SU-DHL-6 (cell line): Measurements from ENCODE around the gene CAPN8.

Source experiments
- H2AFZ ChIP-seq: fragments of 200-600 bp; sonication (generic); 2 replicates; pipeline ENCODE4 v1.6.1; 2014; ENCODE audit warnings: low read depth, mild to moderate bottlenecking, moderate library complexity, mixed read lengths, antibody characterized with exemption, low read length; ENCODE audit not compliant: severe bottlenecking
- H3F3A ChIP-seq: fragments of 200-600 bp; shearing (Covaris generic); 2 replicates; pipeline ENCODE4 v1.6.0; 2016; ENCODE audit warnings: antibody characterized with exemption, mild to moderate bottlenecking; ENCODE audit not compliant: insufficient read depth
- H3K27ac ChIP-seq: fragments of 200-600 bp; sonication (generic); 2 replicates; pipeline ENCODE4 v1.5.1; 2016; ENCODE audit warnings: low read depth, mild to moderate bottlenecking, low read length, moderate library complexity, mixed read lengths
- H3K27me3 ChIP-seq: fragments of 200-600 bp; sonication (generic), shearing (Covaris generic); 2 replicates; pipeline ENCODE4 v1.6.0; 2014; ENCODE audit warnings: mild to moderate bottlenecking, low read length
- H3K36me3 ChIP-seq: fragments of 200-600 bp; sonication (generic); 2 replicates; pipeline ENCODE4 v1.6.1; 2014; ENCODE audit warnings: mild to moderate bottlenecking, low read length, mixed read lengths
- H3K4me2 ChIP-seq: fragments of 300-600, 200-600 bp; shearing (Covaris generic), sonication (generic); 2 replicates; pipeline ENCODE4 v1.6.0; 2014; ENCODE audit warnings: low read length, low read depth, mild to moderate bottlenecking; ENCODE audit not compliant: poor library complexity, severe bottlenecking
- H3K4me3 ChIP-seq: fragments of 200-600 bp; sonication (generic); 2 replicates; pipeline ENCODE4 v1.5.1; 2014; ENCODE audit warnings: antibody characterized with exemption, low read length, mild to moderate bottlenecking, mixed read lengths; ENCODE audit not compliant: insufficient read depth, poor library complexity, severe bottlenecking
- H3K79me2 ChIP-seq: fragments of 200-600 bp; sonication (generic); 2 replicates; pipeline ENCODE4 v1.6.1; 2014; ENCODE audit warnings: mild to moderate bottlenecking, low read length, moderate library complexity; ENCODE audit not compliant: insufficient read depth
- H3K9ac ChIP-seq: fragments of 200-600 bp; sonication (generic); 2 replicates; pipeline ENCODE4 v1.7.0; 2014; ENCODE audit warnings: mild to moderate bottlenecking, low read length
- H3K9me2 ChIP-seq: fragments of 200-600 bp; sonication (generic); replicated peaks from 2 replicates; pipeline ENCODE4 v1.6.1; 2014; ENCODE audit warnings: low read length; ENCODE audit not compliant: insufficient read depth
- H3K9me3 ChIP-seq: fragments of 200-600 bp; sonication (generic); 2 replicates; pipeline ENCODE4 v1.6.1; 2014; ENCODE audit warnings: low read length, mixed read lengths; ENCODE audit not compliant: insufficient read depth
- H4K20me1 ChIP-seq: fragments of 200-600 bp; sonication (generic); 2 replicates; pipeline ENCODE4 v1.6.1; 2014; ENCODE audit warnings: low read depth, mild to moderate bottlenecking, antibody characterized with exemption, low read length, moderate library complexity, mixed read lengths
- CTCF ChIP-seq: fragments of 200-600 bp; sonication (generic); IDR thresholded peaks from one replicate; pipeline ENCODE4 v1.5.1; 2017; ENCODE audit warnings: antibody characterized with exemption, mild to moderate bottlenecking, low read length, moderate library complexity; ENCODE audit not compliant: insufficient read depth, poor library complexity, severe bottlenecking
- EZH2phosphoT487 ChIP-seq: fragments of 200-600 bp; sonication (generic), shearing (Covaris generic); conservative IDR thresholded peaks from 2 replicates; pipeline ENCODE4 v1.6.1; 2018; ENCODE audit warnings: mild to moderate bottlenecking, antibody characterized with exemption, low read length, moderate library complexity, mixed read lengths

The CAPN8 gene

GRCh38 chr1:223540485-223541106 is 124.9 kb downstream of the CAPN8 start:
- Histone ChIP-seq H3K9me3 (no peaks in the 10 kb centered on the region), H3K36me3 (no peaks in the 10 kb centered on the region), H3K9me2 (no peaks in the 10 kb centered on the region), H4K20me1 (no peaks in the 10 kb centered on the region), H3K27me3 (no peaks in the 10 kb centered on the region), H3K4me2 (no peak overlapping the region), H3F3A (no peaks in the 10 kb centered on the region), H3K79me2 (no peaks in the 10 kb centered on the region), H3K27ac (no peak overlapping the region), H3K4me3 (no peak overlapping the region), H2AFZ (no peak overlapping the region), H3K9ac (no peak overlapping the region)
- TF ChIP-seq EZH2phosphoT487 (no peak), CTCF (no peak)

GRCh38 chr1:223539750-223540149 is 125.8 kb downstream of the CAPN8 start:
- no peaks in the 10 kb centered on the region for H3K9me2 ChIP-seq
- H3K79me2 ChIP-seq, result no peaks in the 10 kb centered on the region
- H3K4me2 ChIP-seq, result no peak overlapping the region
- H2AFZ ChIP-seq, result no peak overlapping the region
- no peak overlapping the region for H3K9ac ChIP-seq
- H3K9me3 ChIP-seq, result no peaks in the 10 kb centered on the region
- no peak overlapping the region for H3K4me3 ChIP-seq
- H3K36me3 ChIP-seq, result no peaks in the 10 kb centered on the region
- no peak overlapping the region for H3K27ac ChIP-seq
- TF ChIP-seq EZH2phosphoT487 (no peak), CTCF (no peak)
- H3K27me3 ChIP-seq, result no peaks in the 10 kb centered on the region
- H4K20me1 ChIP-seq, result no peaks in the 10 kb centered on the region
- no peaks in the 10 kb centered on the region for H3F3A ChIP-seq

GRCh38 chr1:223538981-223539380 is 126.5 kb downstream of the CAPN8 start:
- no peak overlapping the region for H2AFZ ChIP-seq
- no peaks in the 10 kb centered on the region for H3K36me3 ChIP-seq
- no peak overlapping the region for H3K27ac ChIP-seq
- H3K9me3 ChIP-seq, result no peaks in the 10 kb centered on the region
- no peaks in the 10 kb centered on the region for H3K9me2 ChIP-seq
- H3K9ac ChIP-seq, result no peak overlapping the region
- no peaks in the 10 kb centered on the region for H3K79me2 ChIP-seq
- H4K20me1 ChIP-seq, result no peaks in the 10 kb centered on the region
- TF ChIP-seq CTCF, result no peak
- no peaks in the 10 kb centered on the region for H3F3A ChIP-seq
- H3K4me2 ChIP-seq, result no peak overlapping the region
- no peaks in the 10 kb centered on the region for H3K27me3 ChIP-seq
- no peak overlapping the region for H3K4me3 ChIP-seq
